GM23338 (cell line): ENCODE results near the gene PDCD11.

Experiments
- CREB1 ChIP-seq: fragments of 250-450 bp; sonication (Bioruptor Pico); IDR thresholded peaks from 2 replicates; pipeline ENCODE4 v1.5.0; 2020; ENCODE audit warnings: low read depth, mild to moderate bottlenecking, moderate library complexity
- EZH2 ChIP-seq: fragments of 200-600 bp; sonication (generic); IDR thresholded peaks from one replicate; pipeline ENCODE4 v1.8.0; 2017; ENCODE audit warnings: antibody characterized with exemption, mild to moderate bottlenecking, low read depth; ENCODE audit not compliant: unreplicated experiment
- EZH2phosphoT487 ChIP-seq: fragments of 200-600 bp; sonication (generic); IDR thresholded peaks from one replicate; pipeline ENCODE4 v1.8.1; 2018; ENCODE audit warnings: antibody characterized with exemption; ENCODE audit not compliant: unreplicated experiment
- JUNB ChIP-seq: IDR thresholded peaks from one replicate; pipeline ENCODE4 v1.6.1; 2016; ENCODE audit warnings: antibody characterized with exemption; ENCODE audit not compliant: unreplicated experiment
- NANOG ChIP-seq: IDR thresholded peaks from 2 replicates; pipeline ENCODE4 v1.6.1; 2016; ENCODE audit warnings: antibody characterized with exemption, borderline replicate concordance
- POLR2AphosphoS5 ChIP-seq: IDR thresholded peaks from 2 replicates; pipeline ENCODE4 v1.6.1; 2016; ENCODE audit warnings: antibody characterized with exemption, low read depth
- REST ChIP-seq: IDR thresholded peaks from one replicate; pipeline ENCODE4 v1.6.1; 2018; ENCODE audit warnings: antibody characterized with exemption; ENCODE audit not compliant: unreplicated experiment
- STAT1 ChIP-seq: IDR thresholded peaks from one replicate; pipeline ENCODE4 v1.6.1; 2016; ENCODE audit warnings: antibody characterized with exemption; ENCODE audit not compliant: unreplicated experiment
- ZNF114 ChIP-seq: fragments of 250-450 bp; sonication (Bioruptor Pico); IDR thresholded peaks from 2 replicates; pipeline ENCODE4 v1.5.0; 2020; ENCODE audit warnings: mild to moderate bottlenecking, moderate library complexity
- ZNF462 ChIP-seq: fragments of 250-450 bp; sonication (Bioruptor Pico); IDR thresholded peaks from 2 replicates; pipeline ENCODE4 v1.5.0; 2020; ENCODE audit warnings: mild to moderate bottlenecking, moderate library complexity
- TF ChIP-seq, protein P1 (sequence below), 2 experiments: fragments of 200-600 bp in 1 of 2; sonication (generic) in 1 of 2; conservative IDR thresholded peaks; 2 replicates each; pipeline versions ENCODE4 v1.5.1 to v1.6.1; 2016 to 2017; ENCODE audit warnings: antibody characterized with exemption in 2 of 2, low read depth in 2 of 2, mild to moderate bottlenecking in 2 of 2, moderate library complexity in 1 of 2
- TF ChIP-seq, protein P2 (sequence below): IDR thresholded peaks from 2 replicates; pipeline ENCODE4 v1.6.1; 2016; ENCODE audit warnings: antibody characterized with exemption

- TF ChIP-seq, protein P1, sequence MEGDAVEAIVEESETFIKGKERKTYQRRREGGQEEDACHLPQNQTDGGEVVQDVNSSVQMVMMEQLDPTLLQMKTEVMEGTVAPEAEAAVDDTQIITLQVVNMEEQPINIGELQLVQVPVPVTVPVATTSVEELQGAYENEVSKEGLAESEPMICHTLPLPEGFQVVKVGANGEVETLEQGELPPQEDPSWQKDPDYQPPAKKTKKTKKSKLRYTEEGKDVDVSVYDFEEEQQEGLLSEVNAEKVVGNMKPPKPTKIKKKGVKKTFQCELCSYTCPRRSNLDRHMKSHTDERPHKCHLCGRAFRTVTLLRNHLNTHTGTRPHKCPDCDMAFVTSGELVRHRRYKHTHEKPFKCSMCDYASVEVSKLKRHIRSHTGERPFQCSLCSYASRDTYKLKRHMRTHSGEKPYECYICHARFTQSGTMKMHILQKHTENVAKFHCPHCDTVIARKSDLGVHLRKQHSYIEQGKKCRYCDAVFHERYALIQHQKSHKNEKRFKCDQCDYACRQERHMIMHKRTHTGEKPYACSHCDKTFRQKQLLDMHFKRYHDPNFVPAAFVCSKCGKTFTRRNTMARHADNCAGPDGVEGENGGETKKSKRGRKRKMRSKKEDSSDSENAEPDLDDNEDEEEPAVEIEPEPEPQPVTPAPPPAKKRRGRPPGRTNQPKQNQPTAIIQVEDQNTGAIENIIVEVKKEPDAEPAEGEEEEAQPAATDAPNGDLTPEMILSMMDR (conservative IDR thresholded peaks at IDR 0.05; ENCODE audit: low read depth in 2 of 2), result no peak
- no peak for TF ChIP-seq POLR2AphosphoS5
- no peak for TF ChIP-seq JUNB
- no peak for TF ChIP-seq EZH2
- no peak for TF ChIP-seq CREB1 (CRISPR knock-in tag)
- no peak for TF ChIP-seq EZH2phosphoT487
- TF ChIP-seq REST, result no peak
- TF ChIP-seq ZNF462 (CRISPR knock-in tag), result no peak
- no peak for TF ChIP-seq STAT1
- no peak for TF ChIP-seq NANOG
- TF ChIP-seq ZNF114, result no peak
- TF ChIP-seq, protein P2, sequence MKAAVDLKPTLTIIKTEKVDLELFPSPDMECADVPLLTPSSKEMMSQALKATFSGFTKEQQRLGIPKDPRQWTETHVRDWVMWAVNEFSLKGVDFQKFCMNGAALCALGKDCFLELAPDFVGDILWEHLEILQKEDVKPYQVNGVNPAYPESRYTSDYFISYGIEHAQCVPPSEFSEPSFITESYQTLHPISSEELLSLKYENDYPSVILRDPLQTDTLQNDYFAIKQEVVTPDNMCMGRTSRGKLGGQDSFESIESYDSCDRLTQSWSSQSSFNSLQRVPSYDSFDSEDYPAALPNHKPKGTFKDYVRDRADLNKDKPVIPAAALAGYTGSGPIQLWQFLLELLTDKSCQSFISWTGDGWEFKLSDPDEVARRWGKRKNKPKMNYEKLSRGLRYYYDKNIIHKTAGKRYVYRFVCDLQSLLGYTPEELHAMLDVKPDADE, result no peak
Measured at GRCh38 chr10:103454026-103454425, 57.6 kb downstream of the PDCD11 start.
